HG03045 (cell line): Measurements from ENCODE around the gene KCTD17.

Source experiments
- ATAC-seq: cut with Tn5 transposase; IDR thresholded peaks from one replicate; pipeline ENCODE4 v1.9.1; 2021; ENCODE audit warnings: mild to moderate bottlenecking, moderate library complexity; ENCODE audit not compliant: unreplicated experiment

Gene KCTD17

DNA sequence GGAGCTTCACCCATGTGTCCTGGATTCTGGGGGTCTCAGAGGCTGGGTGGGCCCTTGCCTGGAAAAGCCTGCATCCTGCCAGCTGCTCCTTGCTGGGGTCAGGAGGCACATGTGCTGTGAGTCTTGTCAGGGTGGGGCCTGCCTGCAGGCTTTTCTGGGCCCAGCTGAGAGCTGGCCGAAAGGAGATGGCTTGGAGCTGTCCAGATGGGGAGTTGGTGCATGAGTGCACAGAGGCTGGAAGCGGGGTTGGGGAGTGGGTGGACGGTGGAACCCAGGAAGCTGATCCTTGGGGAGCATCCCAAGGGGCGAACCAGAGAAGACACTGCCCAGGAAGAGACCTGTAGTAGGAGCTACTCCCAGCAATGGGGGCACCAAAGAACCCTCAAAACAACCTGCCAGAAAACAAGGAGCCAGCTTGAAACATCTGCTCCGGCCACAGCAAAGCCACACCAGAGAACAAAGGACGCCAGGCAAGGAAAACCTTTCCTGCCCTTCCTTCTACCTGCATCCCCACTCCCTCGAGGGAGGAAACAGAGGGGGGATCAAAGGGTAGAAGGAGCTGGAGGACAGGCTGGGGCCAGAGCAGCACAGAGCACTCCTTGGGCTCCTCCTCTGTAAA, 8.2 kb upstream of the KCTD17 start:
- no peak for ATAC-seq

DNA sequence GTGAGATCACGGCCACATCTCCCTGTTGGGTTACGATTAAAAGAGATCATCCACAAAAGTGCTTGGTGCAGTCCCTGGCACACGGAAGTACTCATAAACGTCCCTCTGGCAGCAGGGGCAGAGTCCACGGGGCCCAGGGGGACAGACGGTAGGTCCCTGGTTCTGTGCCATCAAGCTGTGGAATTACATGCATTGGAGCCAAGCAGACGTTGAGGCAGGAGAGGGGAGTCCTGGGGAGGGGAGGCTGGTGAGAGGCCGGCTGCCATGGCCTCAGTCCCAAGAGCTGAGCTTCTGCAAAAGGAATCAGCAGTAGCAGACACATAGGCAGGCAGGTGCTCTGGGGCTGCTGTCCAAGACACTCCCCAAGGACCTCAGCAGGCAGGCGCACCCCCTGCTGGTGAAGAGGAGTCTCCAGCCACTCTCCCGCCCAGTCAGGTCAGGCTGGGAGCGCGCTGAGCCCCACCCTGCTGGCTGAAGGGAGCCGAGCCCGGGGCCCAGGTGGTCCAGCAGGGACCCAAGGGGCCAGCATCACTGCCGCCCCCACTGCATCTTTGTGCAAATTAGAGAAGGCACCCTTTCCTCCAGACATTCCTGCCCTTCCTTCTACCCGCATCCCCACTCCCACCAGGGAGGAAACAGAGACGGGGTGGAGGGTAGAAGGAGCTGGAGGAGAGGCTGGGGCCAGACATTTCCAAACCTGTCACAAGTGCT, 7.6 kb upstream of the KCTD17 start:
- no peak for ATAC-seq

DNA sequence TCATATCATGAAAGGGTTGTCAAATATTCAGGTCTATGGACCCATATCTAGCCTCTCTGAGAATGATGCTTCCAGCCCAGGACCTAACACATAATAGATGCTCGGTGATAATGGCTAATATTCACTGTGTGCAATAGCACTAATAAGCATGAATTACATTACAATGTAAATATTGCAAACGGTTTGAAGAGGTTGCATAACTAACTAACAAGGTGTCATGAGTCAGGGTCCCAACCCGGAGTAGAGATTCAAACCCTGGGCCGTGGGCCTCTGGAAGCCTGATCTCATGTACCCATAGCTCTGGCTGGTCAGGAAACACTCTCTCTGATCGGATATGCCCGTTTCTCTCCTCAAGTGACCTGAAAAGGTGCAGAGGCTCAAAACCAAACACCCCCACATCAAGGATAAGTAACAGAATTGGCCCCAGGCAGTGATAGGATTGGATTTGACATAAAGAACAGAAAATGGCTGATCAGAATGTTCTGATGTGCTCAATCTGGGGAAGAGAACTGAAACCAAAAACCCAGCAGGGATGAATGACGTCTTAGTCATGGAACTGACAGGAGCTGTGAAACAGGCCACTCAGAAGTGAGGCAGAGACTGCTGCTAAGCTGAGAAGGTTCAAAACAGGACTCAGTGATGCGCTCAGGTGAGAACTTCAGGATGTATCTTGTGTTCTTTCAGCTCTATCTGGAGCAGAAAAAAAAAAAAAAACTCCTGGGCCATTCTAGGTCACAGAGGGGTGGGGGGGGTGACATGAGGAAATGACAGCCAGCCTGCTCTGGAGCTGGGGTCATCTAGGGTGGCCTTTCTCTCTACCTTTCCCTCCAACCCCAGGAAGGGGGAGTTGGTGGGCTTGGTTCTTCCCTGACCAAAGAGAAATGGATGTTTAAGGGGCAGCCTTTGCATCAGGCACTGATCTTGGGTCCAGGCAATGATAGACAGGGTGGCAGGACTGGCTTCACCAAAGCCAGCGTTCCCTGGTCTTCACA, 6.6 kb upstream of the KCTD17 start:
- no peak for ATAC-seq

DNA sequence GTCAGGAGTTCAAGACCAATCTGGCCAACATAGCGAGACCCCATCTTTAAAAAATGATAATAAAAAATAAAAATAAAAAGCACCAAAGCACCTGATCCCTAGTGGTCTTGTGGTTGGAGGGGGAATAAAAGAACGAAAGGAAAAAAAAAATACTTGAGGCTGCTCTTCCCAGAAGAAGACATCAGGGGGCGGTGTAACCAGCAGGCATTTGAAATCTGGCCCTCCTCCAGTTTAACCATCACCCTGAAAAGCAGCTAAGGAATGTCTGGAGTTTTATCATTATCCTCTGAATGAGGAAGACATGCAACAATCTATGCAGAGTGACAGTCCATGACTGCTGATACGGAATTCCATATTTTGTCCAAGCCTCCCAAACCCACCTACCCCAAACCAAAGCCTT, 5.6 kb upstream of the KCTD17 start:
- no peak for ATAC-seq

DNA sequence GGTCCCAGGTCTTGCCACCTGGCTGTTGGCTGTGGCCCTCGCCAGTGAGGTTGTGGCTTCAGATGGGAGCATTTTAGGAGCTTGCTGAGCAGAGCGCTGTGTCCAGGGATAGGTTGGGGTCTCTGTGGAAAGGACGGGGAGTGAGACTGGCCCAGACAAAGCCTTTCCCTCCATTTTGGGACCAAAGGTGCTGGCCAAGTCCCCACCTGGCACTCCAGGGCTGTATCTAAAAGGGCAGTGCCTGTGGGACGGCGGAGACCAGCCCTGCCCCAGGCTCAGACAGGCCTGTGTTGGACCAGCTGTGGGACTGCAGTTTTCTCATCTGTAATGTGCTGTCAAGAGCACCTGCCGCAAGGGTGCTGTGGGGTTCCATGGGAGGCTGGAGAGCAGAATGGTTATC, 5.0 kb upstream of the KCTD17 start:
- no peak for ATAC-seq

DNA sequence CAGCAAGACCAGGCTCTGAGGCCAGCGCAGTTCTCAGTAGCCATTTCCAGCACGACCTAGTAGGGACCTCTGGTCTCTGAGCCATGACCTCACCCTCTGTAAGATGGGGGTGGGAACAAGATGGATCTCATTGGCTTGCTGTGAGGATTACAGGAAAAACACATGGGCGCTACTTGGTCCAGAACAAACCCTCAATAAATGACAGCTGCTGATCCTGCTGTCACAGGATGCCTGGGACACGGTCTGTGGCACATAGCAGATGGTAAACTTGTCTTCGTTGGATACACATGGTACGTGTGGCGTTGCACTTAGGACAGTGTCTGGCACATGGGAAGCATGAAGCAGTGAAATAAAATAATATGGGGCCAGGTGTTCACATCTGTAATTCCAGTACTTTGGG, 4.5 kb upstream of the KCTD17 start:
- no peak for ATAC-seq

DNA sequence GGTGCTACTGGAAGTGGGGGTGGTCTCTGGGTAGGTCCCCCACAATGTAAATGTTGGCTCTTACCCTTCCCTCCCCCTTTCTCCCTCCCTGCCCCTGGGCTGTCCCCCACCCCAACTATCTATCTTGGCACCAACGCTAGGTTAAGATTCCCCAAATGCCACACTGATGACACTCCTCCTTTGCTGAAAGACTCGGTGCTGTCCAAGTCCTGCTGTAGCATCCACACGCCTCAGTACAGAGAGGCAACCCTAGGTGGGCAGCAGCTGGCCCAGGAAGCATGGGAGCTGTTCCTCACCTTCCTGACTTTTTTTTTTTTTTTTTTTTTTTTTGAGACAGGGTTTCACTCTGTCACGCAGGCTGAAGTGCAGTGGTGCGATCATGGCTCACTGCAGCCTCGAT, 3.4 kb upstream of the KCTD17 start:
- no peak for ATAC-seq

DNA sequence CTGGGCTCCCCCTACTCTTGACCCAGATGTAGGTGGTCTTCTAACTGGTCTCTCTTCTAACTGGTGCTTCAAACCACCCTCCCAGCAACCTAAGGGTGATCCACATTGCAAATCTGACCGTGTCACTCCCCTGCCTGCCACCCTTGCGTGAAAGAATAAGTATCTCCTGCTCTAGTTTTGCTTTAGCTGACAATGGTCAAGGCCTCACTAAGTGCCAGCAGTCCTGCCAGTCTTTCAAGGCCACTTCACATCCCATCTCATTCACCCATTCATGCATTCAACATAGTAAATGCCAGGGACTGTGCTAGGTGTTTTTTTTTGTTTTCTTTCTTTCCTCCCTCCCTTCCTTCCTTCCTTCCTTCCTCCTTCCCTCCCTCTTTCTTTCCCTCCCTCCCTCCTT, 2.3 kb upstream of the KCTD17 start:
- no peak for ATAC-seq

DNA sequence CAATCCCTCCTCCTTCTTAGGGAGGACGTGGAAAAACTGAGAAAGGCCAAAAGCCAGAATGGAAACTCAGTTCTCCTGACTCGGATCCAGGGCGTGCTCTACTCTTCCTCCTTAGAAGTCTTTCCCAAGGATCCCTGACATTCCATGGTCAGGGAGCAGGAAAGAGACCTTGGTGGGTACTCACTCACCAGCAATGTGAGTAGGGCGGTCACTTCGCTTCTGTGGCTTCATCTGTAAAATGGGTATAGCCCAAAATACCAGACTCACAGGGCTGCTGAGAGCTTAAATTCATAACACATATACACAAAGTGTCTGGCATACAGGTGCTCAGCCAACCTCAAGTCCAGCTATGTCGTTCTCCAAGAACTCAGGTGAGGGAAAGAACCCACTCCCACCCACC, 629 bp upstream of the KCTD17 start:
- ATAC-seq = no peak

DNA sequence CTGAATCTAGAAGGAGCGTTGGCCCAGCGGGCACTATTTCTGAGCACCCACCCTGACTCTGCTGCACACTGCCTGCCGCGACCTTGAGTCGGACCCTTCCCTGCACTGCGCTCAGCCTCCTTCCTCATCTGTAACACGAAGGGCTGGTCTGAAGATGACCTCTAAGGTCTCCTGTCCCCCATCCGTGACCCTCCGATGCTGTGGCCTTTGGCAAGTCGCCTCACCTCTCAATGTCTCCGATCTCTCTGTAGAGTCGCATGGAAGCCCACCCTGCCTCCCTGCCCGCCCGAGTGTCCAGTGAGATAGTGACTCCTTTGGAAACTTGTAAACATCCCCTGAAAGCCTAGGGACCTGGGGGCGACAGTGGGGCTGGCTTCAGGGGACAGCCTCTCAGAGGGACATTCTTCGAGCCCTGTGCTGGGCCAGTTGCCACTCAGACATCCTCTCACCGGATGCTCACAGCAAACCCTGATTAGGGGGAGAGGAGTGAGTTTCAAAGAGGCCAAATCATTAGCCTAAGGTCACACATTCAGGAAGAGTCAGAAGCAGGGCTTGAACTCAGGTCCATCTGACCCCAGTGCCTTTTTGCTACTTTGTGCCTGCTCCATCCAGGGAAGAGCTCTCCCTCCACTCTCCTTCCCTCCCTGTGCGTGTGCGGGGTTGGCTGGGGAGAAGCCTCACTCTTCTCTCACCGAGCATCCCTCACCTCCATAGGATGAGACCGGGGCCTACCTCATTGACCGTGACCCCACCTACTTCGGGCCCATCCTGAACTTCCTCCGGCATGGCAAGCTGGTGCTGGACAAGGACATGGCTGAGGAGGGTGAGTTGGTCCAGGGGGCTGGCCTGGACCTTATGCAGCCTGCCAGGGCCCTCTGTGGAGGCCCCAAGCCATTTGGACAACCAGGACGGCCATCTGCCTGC, 1.1 kb downstream of the KCTD17 start:
- ATAC-seq = no peak

DNA sequence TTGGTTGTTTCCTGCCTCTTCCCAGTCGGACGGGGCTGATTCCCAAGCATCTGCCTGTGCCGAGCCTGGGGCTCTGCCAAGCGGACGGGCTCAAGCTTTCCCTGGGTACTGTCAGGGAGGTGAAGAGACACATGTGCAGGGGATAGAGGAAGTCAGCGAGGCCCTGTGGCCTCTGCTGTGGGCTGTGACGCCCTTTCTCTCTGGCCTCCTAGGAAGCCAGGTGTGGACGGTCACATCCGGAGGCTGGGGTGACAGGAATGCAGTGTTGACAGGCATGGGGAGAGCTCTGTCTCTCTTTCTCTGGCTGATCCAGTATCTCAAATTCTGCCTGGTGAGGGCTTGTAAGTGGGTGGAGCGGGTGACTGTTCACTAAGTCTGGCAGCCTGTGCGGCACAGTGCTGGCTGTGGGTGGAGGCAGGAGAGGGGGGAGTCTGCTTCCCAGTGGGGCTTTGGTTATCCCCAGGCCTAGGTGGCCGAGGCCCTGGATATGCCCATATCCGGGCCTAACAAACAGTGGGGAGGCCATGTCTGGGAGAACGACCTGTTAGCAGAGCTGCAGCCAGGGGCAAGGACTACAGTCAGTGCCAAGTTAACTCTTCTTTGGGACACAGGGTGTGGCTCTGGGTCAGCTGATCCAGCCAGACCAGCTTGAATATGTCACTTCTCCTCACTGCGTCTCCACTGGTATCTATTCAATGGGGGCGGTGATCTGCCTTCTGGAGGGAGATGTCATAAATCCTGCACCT, 1.9 kb downstream of the KCTD17 start:
- ATAC-seq = no peak

DNA sequence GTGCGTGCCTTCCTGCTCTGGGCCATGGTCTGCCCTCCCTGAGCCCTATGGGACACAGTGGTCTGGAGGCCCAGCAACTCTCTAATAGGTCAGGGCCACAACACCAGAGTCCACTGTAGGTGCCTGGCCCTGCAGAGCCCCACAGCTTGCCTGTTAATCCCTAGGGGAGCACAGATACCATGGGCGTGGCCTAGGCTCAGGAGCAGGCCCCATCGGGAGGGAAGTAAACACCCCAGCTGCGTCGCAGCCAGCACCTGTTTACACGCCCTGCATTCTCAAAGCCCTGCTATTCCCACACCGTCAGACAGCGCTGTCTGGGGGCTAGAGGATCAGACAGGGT, 2.5 kb downstream of the KCTD17 start:
- no peak for ATAC-seq

DNA sequence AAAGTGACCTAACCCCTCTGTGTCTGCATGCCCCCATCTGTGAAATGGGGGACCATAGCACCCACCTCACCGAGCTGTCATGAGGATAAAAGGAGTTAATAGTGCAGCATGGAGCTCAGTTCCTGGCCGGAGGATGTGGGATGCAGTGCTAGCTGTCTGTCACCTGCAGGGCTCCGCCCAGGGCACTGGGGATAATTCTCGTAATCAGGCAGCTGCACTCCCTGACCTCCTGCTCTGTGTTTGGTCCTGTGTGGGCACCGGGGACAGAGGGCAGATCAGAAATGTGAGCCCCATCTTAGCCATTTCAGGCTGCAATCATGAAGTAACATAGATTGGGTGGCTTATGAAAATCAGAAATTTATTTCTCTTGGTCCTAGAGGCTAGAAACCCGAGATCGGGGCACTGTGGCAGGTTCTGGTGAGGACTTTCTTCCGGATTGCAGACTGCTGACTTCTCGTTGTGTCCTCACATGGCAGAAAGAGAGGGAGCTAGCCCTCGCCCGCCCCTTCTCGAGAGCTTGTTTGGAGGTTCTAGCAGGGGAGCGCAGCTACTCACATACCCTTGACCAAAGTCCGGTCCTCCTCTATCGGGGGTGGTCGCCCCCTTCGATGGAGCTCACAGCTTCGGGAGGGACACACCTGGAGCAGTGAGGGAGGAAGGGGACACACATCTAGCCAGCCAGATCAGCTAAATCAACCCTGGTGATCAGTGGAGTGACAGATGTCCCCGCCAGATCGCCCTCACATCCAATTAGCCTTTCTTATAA, 3.2 kb downstream of the KCTD17 start:
- ATAC-seq = no peak

DNA sequence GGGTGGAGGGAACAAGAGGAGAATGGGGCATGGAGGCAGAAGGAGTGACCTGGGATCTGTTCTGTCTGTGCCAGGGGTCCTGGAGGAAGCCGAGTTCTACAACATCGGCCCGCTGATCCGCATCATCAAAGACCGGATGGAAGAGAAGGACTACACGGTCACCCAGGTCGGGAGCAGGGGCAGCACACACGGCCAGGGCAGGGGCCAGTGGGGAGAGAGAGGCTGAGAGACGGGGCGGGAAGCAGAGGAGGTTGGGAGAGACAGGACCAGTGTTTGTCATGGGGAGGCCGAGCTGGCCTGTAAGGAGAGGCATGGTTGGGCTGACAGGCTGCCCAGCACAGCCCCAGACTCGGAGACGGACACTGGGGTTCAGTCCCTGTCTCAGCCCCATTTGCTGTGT, 4.7 kb downstream of the KCTD17 start:
- no peak for ATAC-seq

DNA sequence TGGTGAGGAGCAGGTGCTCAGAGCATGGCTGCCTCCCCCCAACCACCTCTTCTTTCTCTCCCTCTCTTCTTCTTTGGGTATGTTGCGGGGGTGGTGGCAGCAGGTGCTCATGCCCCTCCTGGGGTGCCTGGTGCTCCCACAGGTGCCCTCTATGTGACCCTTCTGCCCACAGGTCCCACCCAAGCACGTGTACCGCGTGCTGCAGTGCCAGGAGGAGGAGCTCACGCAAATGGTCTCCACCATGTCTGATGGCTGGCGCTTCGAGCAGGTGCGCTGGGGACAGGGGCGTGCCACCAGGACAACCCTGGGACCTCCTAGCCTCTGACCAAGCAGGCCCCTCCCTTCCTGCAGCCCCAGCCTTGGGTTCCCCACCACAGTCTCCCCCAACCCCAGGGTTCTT, 5.7 kb downstream of the KCTD17 start:
- ATAC-seq = no peak

DNA sequence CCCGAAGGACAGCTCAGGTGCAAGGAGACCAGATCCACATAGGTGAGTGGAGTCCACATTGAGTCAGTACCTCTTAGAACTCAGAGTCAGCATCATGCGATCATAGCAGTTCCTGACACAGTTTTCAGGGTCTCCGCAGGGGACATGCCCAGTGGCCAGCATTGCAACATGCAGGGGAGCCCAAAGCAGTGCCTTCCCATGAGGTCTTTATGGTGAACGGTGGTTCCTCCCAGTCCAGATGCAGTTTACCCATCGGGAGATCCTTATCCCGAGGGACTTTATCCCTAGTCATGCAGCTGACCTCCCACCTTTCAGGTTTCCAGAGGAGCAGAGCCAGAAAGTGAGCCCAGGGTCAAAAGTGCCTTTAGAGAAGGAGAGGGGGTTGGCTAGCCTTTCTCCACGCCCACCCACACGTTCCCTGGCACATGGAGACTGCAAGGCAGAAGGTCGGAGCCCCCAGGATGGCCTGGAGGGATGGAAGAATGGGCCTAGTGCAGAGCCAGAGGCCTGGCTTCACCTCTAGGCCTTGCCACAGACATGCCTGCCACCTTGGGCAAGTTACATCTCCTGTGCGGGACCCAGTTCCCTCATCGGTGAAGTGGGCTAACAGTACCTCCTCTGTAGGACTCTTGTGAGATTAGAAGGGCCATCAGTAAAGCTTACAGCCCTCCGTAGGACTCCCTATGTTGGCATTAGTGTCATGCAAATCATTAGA, 6.4 kb downstream of the KCTD17 start:
- ATAC-seq = no peak

DNA sequence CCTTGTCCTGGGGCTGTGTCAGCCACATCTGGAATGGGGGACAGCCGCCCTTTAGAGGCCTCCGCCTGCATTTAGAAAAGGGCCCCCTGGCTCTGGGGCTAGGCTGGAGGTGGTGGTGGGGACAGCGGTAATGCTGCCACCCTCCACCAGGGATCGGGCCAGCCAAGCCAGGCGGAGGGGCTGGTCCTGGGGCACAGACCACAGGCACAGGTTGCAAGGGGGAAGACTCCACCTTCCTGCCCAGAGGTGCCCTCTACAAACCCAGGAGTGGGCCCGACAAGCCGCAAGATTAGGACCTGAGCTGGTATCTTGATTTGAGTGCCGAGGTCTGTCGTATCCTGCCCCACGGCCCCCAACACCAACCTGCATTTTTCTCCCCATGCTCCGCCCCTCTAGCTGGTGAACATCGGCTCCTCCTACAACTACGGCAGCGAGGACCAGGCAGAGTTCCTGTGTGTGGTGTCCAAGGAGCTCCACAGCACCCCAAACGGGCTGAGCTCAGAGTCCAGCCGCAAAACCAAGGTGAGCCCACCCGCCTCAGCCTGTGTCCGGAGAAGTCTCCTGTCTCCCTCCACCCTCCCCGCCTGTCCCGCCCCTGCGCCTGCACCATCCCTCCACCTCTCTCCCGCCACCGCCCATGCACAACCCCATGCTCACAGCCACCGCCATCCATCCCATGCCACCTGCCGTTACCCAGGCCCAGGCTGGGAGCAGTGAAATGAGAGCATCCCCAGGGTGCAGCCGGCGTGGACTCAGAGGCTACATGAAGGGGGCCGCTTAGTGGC, 7.6 kb downstream of the KCTD17 start:
- ATAC-seq = no peak

DNA sequence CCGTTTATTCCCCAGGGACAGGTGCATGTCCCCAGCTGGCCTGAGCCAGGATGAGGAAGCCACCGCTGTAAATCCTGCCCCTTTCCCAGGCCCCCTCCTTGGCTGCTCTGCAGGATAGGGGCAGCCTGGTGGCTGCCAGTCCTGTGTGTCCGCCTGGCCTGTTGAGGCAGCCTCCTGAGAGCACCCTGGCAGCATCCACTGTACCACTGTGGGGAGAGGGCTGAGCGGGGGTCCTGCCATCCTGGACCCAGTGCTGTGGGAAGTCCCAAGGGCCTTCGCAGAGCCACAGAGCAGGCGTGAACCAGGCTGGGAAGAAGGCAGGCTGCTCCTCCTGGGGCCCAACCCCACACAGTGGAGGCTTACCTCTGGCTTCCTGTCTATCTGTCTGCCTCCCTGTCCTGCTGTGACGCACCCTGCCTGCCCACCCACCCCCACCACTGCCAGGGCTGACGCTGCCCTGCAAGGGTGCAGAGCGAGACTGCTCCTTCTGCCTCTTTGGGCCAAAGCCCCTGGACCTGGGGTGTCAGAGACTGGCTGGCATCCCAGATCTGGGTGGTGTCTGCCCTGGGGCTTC, 8.4 kb downstream of the KCTD17 start:
- ATAC-seq = no peak
